ENCODE measurements around the gene GPAM. TPM values are rescaled to one million over a fixed set of nuclear protein-coding genes. Genes with fewer than 3 reads are reported as not detected.

Gene GPAM
- polyA plus RNA-seq, 1 of the 3 experiments (the other 2 are of a cell fraction): 2.1 TPM

- Histone ChIP-seq H3K4me1 (ENCODE audit: control insufficient read depth in 1 of 2, insufficient read depth in 2 of 2, low read depth in 1 of 2, low read length in 1 of 2) (peaks cover 0 to 30% of the 10 kb centered on the region in 2 experiments; a peak in 2 of 4 replicates), H3F3A (replicated peaks; ENCODE audit: insufficient read depth) (no peaks in the 10 kb centered on the region), H3K27ac (ENCODE audit: low read depth in 2 of 2, low read length in 1 of 2) (no peak overlapping the region), H3K4me2 (no peak overlapping the region), H3K9ac (no peak overlapping the region), H3K79me2 (ENCODE audit: insufficient read depth) (no peaks in the 10 kb centered on the region), H3K9me2 (no peaks in the 10 kb centered on the region), H4K20me1 (ENCODE audit: insufficient read depth) (no peaks in the 10 kb centered on the region), H2AFZ (ENCODE audit: low read depth) (no peak overlapping the region), H3K36me3 (replicated peaks in 1 of 2; ENCODE audit: control insufficient read depth in 1 of 2, insufficient read depth in 2 of 2, low read length in 1 of 2) (no peaks in the 10 kb centered on the region), H3K9me3 (no peaks in the 10 kb centered on the region), H3K4me3 (ENCODE audit: low read depth in 2 of 2, low read length in 1 of 2) (no peak overlapping the region), H3K27me3 (ENCODE audit: insufficient read depth) (no peaks in the 10 kb centered on the region)
- WGBS (ENCODE audit: low lambda C conversion rate): 25% methylated on average over 4 of the region's 4 CpGs
- TF ChIP-seq FOSL2 (IDR thresholded peaks at IDR 0.05; ENCODE audit: borderline replicate concordance, low read depth) (no peak), IRF3 (IDR thresholded peaks at IDR 0.05; ENCODE audit: low read depth, low read length) (no peak), CTCF (IDR thresholded peaks at IDR 0.05) (no peak), TCF12 (IDR thresholded peaks at IDR 0.05) (no peak), GABPA (IDR thresholded peaks at IDR 0.05; ENCODE audit: low read depth) (no peak), TAF1 (IDR thresholded peaks at IDR 0.05; ENCODE audit: borderline replicate concordance, low read depth, low read length) (no peak), FOXJ3 (CRISPR knock-in tag; IDR thresholded peaks at IDR 0.05) (no peak)
- TF ChIP-seq, protein P1, sequence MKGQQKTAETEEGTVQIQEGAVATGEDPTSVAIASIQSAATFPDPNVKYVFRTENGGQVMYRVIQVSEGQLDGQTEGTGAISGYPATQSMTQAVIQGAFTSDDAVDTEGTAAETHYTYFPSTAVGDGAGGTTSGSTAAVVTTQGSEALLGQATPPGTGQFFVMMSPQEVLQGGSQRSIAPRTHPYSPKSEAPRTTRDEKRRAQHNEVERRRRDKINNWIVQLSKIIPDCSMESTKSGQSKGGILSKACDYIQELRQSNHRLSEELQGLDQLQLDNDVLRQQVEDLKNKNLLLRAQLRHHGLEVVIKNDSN (IDR thresholded peaks at IDR 0.05; ENCODE audit: borderline replicate concordance, low read depth): no peak
- ChIA-PET POLR2A (no interaction called here), CTCF (interaction anchor here (0.7 to 1.4 kb wide), 3 partner anchors 9 to 78 kb away, joined by 3 to 6 read pairs (median 3); no protein-coding TSS in a partner anchor)
- no peak for DNase-seq
Measured at GRCh38 chr10:112218036-112218390, 34.4 kb upstream of the GPAM start.

DNA sequence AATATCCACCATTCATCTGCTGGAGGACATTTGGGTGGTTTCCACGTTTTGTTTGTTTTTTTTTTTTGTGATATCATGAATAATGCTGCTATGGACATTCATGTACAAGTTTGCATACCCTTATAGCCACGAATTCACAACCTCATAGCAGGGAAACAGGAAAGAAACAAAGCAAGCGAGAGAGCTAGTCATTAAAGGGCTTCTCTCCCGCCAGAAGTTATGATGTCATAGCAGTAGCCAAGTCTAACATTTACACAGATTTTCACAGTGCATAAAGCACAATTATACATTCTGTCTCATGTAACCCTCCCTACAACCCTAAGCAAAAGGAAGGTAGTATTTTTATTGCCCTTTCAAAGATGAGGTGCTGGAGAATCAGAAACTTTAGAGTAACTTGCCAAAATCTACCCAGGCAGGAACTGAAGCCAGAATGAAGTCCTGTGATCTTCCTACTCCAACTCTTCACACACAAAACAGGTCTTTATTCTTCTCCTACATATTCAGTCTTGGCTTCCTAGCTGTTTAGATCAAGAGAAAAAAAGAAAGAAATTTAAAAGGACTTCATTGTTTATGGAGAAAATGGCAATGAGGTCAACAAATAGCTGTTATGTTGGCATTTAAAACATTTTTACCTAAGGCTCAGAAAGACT is 33.9 kb upstream of the GPAM start:
- H4K20me1 ChIP-seq (ENCODE audit: insufficient read depth): no peaks in the 10 kb centered on the region
- POLR2A ChIA-PET: no interaction called here
- 27% methylated on average over 4 of the region's 4 CpGs for WGBS (ENCODE audit: low lambda C conversion rate)
- TF ChIP-seq CTCF (IDR thresholded peaks at IDR 0.05): no peak
- TF ChIP-seq RFX5 (IDR thresholded peaks at IDR 0.05; ENCODE audit: low read length): no peak
- TF ChIP-seq SIN3A (IDR thresholded peaks at IDR 0.05; ENCODE audit: borderline replicate concordance, low read depth, low read length): no peak
- no peak for TF ChIP-seq TAF1 (IDR thresholded peaks at IDR 0.05; ENCODE audit: borderline replicate concordance, low read depth, low read length)
- no peak for TF ChIP-seq MXI1 (IDR thresholded peaks at IDR 0.05; ENCODE audit: low read depth, low read length)
- no peak for TF ChIP-seq REST (IDR thresholded peaks at IDR 0.05; ENCODE audit: low read depth, low read length)
- no peak for TF ChIP-seq JUND (IDR thresholded peaks at IDR 0.05)
- TF ChIP-seq GATA2 (CRISPR knock-in tag; IDR thresholded peaks at IDR 0.05): no peak
- TF ChIP-seq, protein P2, sequence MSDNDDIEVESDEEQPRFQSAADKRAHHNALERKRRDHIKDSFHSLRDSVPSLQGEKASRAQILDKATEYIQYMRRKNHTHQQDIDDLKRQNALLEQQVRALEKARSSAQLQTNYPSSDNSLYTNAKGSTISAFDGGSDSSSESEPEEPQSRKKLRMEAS (IDR thresholded peaks at IDR 0.05; ENCODE audit: low read depth): no peak

More for the DNA sequence above, 33.9 kb upstream of the GPAM start:
- Histone ChIP-seq H3K4me3 (ENCODE audit: low read depth in 2 of 2, low read length in 1 of 2) (no peak overlapping the region), H3K27me3 (ENCODE audit: insufficient read depth) (no peaks in the 10 kb centered on the region), H3K9me3 (no peaks in the 10 kb centered on the region), H2AFZ (ENCODE audit: low read depth) (no peak overlapping the region), H3K79me2 (ENCODE audit: insufficient read depth) (no peaks in the 10 kb centered on the region), H3K9me2 (no peaks in the 10 kb centered on the region), H3K4me1 (ENCODE audit: control insufficient read depth in 1 of 2, insufficient read depth in 2 of 2, low read depth in 1 of 2, low read length in 1 of 2) (peaks cover 0 to 35% of the 10 kb centered on the region in 2 experiments; a peak in 2 of 4 replicates), H3K27ac (ENCODE audit: low read depth in 2 of 2, low read length in 1 of 2) (no peak overlapping the region), H3F3A (replicated peaks; ENCODE audit: insufficient read depth) (no peaks in the 10 kb centered on the region), H3K4me2 (no peak overlapping the region), H3K36me3 (replicated peaks in 1 of 2; ENCODE audit: control insufficient read depth in 1 of 2, insufficient read depth in 2 of 2, low read length in 1 of 2) (no peaks in the 10 kb centered on the region), H3K9ac (no peak overlapping the region)
- CTCF ChIA-PET: interaction anchor here (0.7 to 1.4 kb wide), 3 partner anchors 10 to 78 kb away, joined by 3 to 6 read pairs (median 3); no protein-coding TSS in a partner anchor
- no peak for DNase-seq

Measured in SK-N-SH (cell line).